Putamen (tissue), 1 donor: ENCODE measurements around the gene UCP2.
A peak's percentile ranks its signal among the peaks of the same experiment; 100 is the strongest.
"Not testable (repeated sequence)": the region's sequence is repeated elsewhere in the genome, so short reads cannot be mapped to it uniquely, and the experiment has no call there.

Experiments
- DNase-seq: peaks from one replicate; pipeline ENCODE4 v3.0.0-alpha.2; 2016; ENCODE audit warnings: low spot score

UCP2 gene

GRCh38 chr11:73944085-73944484, 38.6 kb downstream of the UCP2 start:
- no peak for DNase-seq

GRCh38 chr11:73942010-73942409, 40.6 kb downstream of the UCP2 start:
- no peak for DNase-seq

- no peak for DNase-seq
These were observed 41.7 kb downstream of the UCP2 start for GRCh38 chr11:73940801-73941570.

GRCh38 chr11:73939096-73939495, 43.5 kb downstream of the UCP2 start:
- no peak for DNase-seq

- DNase-seq = not testable (repeated sequence)
These were observed 46.6 kb downstream of the UCP2 start for GRCh38 chr11:73936047-73936446.

GRCh38 chr11:73932781-73933180, 49.9 kb downstream of the UCP2 start:
- DNase-seq = no peak

- no peak for DNase-seq
These were observed 50.7 kb downstream of the UCP2 start for GRCh38 chr11:73931951-73932350.

GRCh38 chr11:73931039-73931645, 51.5 kb downstream of the UCP2 start:
- DNase-seq = peak; percentile 81

GRCh38 chr11:73929388-73929787, 53.3 kb downstream of the UCP2 start:
- no peak for DNase-seq
